Stimulated activated CD4-positive, alpha-beta T cell treated with anti-CD3 and anti-CD28 coated beads, Interleukin-1b, Interleukin-23, amount 100 ng/mL, for 24 hours (primary cell): ENCODE data around the gene TRMT61A.
A peak's percentile ranks its signal among the peaks of the same experiment; 100 is the strongest.
"Not testable (repeated sequence)": the region's sequence is repeated elsewhere in the genome, so short reads cannot be mapped to it uniquely, and the experiment has no call there.

Experiments
- DNase-seq, 4 experiments: peaks; one replicate each; pipeline ENCODE4 v3.0.0-alpha.2; 2020; ENCODE audit warnings: low read depth in 4 of 4, low spot score in 1 of 4

TRMT61A gene

GRCh38 chr14:103508521-103509329 lies 20.3 kb upstream of the TRMT61A start:
- no peak for DNase-seq

- no peak for DNase-seq
Measured at GRCh38 chr14:103509864-103510723, 18.9 kb upstream of the TRMT61A start.

GRCh38 chr14:103510724-103511693 lies 18.0 kb upstream of the TRMT61A start:
- no peak for DNase-seq

- DNase-seq: not testable (repeated sequence)
Measured at GRCh38 chr14:103512180-103512579, 16.8 kb upstream of the TRMT61A start.

- DNase-seq: no peak
Measured at GRCh38 chr14:103512701-103513611, 16.0 kb upstream of the TRMT61A start.

GRCh38 chr14:103514596-103515421 lies 14.2 kb upstream of the TRMT61A start:
- DNase-seq: no peak

GRCh38 chr14:103516426-103517173 lies 12.4 kb upstream of the TRMT61A start:
- no peak for DNase-seq

GRCh38 chr14:103517174-103517566 lies 11.8 kb upstream of the TRMT61A start:
- no peak for DNase-seq

GRCh38 chr14:103517721-103518421 lies 11.1 kb upstream of the TRMT61A start:
- DNase-seq: no peak

GRCh38 chr14:103518422-103519042 lies 10.5 kb upstream of the TRMT61A start:
- DNase-seq: peak in 1 of 4 experiments; percentile 38

- DNase-seq: no peak
Measured at GRCh38 chr14:103519043-103519836, 9.8 kb upstream of the TRMT61A start.

- no peak for DNase-seq
Measured at GRCh38 chr14:103519837-103520212, 9.2 kb upstream of the TRMT61A start.

- DNase-seq: no peak
Measured at GRCh38 chr14:103520269-103520656, 8.7 kb upstream of the TRMT61A start.

GRCh38 chr14:103520657-103521437 lies 8.1 kb upstream of the TRMT61A start:
- no peak for DNase-seq

GRCh38 chr14:103521438-103521950 lies 7.5 kb upstream of the TRMT61A start:
- no peak for DNase-seq
